GM06990 (cell line): ENCODE results near the gene BAIAP2L1.

ENCODE experiments used
- DNase-seq: peaks from one replicate; pipeline ENCODE4 v3.0.0-alpha.2; 2011; ENCODE audit not compliant: insufficient read length; ENCODE audit errors: extremely low read depth
- H3K27me3 ChIP-seq: replicated peaks from 2 replicates; pipeline ENCODE4 v1.6.0; 2011; ENCODE audit warnings: low read length; ENCODE audit not compliant: control insufficient read depth, insufficient read depth
- H3K36me3 ChIP-seq: 2 replicates; pipeline ENCODE4 v1.5.1; 2011; ENCODE audit warnings: low read length; ENCODE audit not compliant: control insufficient read depth, insufficient read depth
- H3K4me3 ChIP-seq: replicated peaks from 2 replicates; pipeline ENCODE4 v1.5.1; 2011; ENCODE audit warnings: low read depth, mild to moderate bottlenecking, control low read depth, low read length
- CTCF ChIP-seq: IDR thresholded peaks from 2 replicates; pipeline ENCODE4 v1.5.1; 2011; ENCODE audit warnings: low read length, control low read depth, mild to moderate bottlenecking, inconsistent platforms; ENCODE audit not compliant: insufficient read depth, poor library complexity, severe bottlenecking

Gene BAIAP2L1

GRCh38 chr7:98254951-98255610 lies 145.8 kb downstream of the BAIAP2L1 start:
- DNase-seq, result no peak
- Histone ChIP-seq H3K36me3 (peaks cover 2% of the 10 kb centered on the region), H3K4me3 (no peak overlapping the region), H3K27me3 (no peaks in the 10 kb centered on the region)
- no peak for TF ChIP-seq CTCF

- peaks cover 1% of the 10 kb centered on the region for H3K36me3 ChIP-seq
- no peak overlapping the region for H3K4me3 ChIP-seq
- TF ChIP-seq CTCF, result no peak
- DNase-seq, result no peak
- no peaks in the 10 kb centered on the region for H3K27me3 ChIP-seq
Observed at GRCh38 chr7:98254516-98254915, 146.4 kb downstream of the BAIAP2L1 start.

GRCh38 chr7:98252425-98253054 lies 148.3 kb downstream of the BAIAP2L1 start:
- H3K27me3 ChIP-seq, result no peaks in the 10 kb centered on the region
- H3K4me3 ChIP-seq, result peak overlapping the region; percentile 79
- TF ChIP-seq CTCF, result no peak
- DNase-seq, result no peak
- H3K36me3 ChIP-seq, result peaks cover 1% of the 10 kb centered on the region; the same call in 1 of the 2 replicates

- DNase-seq, result peak; percentile 94
- Histone ChIP-seq H3K36me3 (no peaks in the 10 kb centered on the region; the same call in 1 of the 2 replicates), H3K4me3 (peak within 1 kb of the TSS; percentile 79), H3K27me3 (no peaks in the 10 kb centered on the region)
- no peak for TF ChIP-seq CTCF
Observed at GRCh38 chr7:98251601-98252424, 149.1 kb downstream of the BAIAP2L1 start, which contains the start of gene TECPR1. Gene TECPR1 (minus strand): TSS chr7:98252232. CDS start chr7:98246146, 6,086 bp downstream.

- no peak for DNase-seq
- H3K36me3 ChIP-seq, result no peaks in the 10 kb centered on the region; the same call in 1 of the 2 replicates
Observed at GRCh38 chr7:98251231-98251600, 149.7 kb downstream of the BAIAP2L1 start.

More at GRCh38 chr7:98251231-98251600, 149.7 kb downstream of the BAIAP2L1 start:
- TF ChIP-seq CTCF, result no peak
- Histone ChIP-seq H3K4me3 (peak overlapping the region; percentile 79), H3K27me3 (no peaks in the 10 kb centered on the region)
